HG03064 (cell line): ENCODE results near the gene ARRDC3.
"Not testable (repeated sequence)": the region's sequence is repeated elsewhere in the genome, so short reads cannot be mapped to it uniquely, and the experiment has no call there.

Experiments used
- ATAC-seq: cut with Tn5 transposase; IDR thresholded peaks from one replicate; pipeline ENCODE4 v1.9.1; 2021; ENCODE audit warnings: low read depth; ENCODE audit not compliant: unreplicated experiment

The ARRDC3 gene

GRCh38 chr5:91361790-91362189 lies 21.3 kb downstream of the ARRDC3 start:
- no peak for ATAC-seq

GRCh38 chr5:91361055-91361701 lies 21.9 kb downstream of the ARRDC3 start:
- peak; percentile 83 for ATAC-seq

- ATAC-seq: no peak
These were observed 23.0 kb downstream of the ARRDC3 start for GRCh38 chr5:91359962-91360609.

- no peak for ATAC-seq
These were observed 25.3 kb downstream of the ARRDC3 start for GRCh38 chr5:91357806-91358205.

- no peak for ATAC-seq
These were observed 26.0 kb downstream of the ARRDC3 start for GRCh38 chr5:91357012-91357634.

- ATAC-seq: not testable (repeated sequence)
These were observed 28.2 kb downstream of the ARRDC3 start for GRCh38 chr5:91354867-91355266.

GRCh38 chr5:91352831-91353695 lies 30.1 kb downstream of the ARRDC3 start:
- ATAC-seq: no peak

GRCh38 chr5:91345461-91345860 lies 37.7 kb downstream of the ARRDC3 start:
- no peak for ATAC-seq

- ATAC-seq: not testable (repeated sequence)
These were observed 38.4 kb downstream of the ARRDC3 start for GRCh38 chr5:91344661-91345200.

GRCh38 chr5:91343916-91344315 lies 39.2 kb downstream of the ARRDC3 start:
- ATAC-seq: no peak

GRCh38 chr5:91342931-91343330 lies 40.2 kb downstream of the ARRDC3 start:
- not testable (repeated sequence) for ATAC-seq

GRCh38 chr5:91341154-91341553 lies 42.0 kb downstream of the ARRDC3 start:
- ATAC-seq: no peak

GRCh38 chr5:91340532-91340931 lies 42.6 kb downstream of the ARRDC3 start:
- no peak for ATAC-seq

GRCh38 chr5:91339063-91339705 lies 43.9 kb downstream of the ARRDC3 start:
- ATAC-seq: no peak

GRCh38 chr5:91332267-91333045 lies 50.7 kb downstream of the ARRDC3 start:
- ATAC-seq: no peak

GRCh38 chr5:91331705-91332104 lies 51.4 kb downstream of the ARRDC3 start:
- ATAC-seq: no peak

GRCh38 chr5:91329283-91329682 lies 53.8 kb downstream of the ARRDC3 start:
- no peak for ATAC-seq

- no peak for ATAC-seq
These were observed 54.4 kb downstream of the ARRDC3 start for GRCh38 chr5:91328743-91329142.

- ATAC-seq: not testable (repeated sequence)
These were observed 60.1 kb downstream of the ARRDC3 start for GRCh38 chr5:91322981-91323380.
